ENCODE data around the gene ATG4B. TPM values are rescaled to one million over a fixed set of nuclear protein-coding genes. Genes with fewer than 3 reads are reported as not detected.

The ATG4B gene
- total and polyA plus RNA-seq, 2 of the 4 experiments (the other 2 are of a cell fraction) = 113 to 146 TPM

GRCh38 chr2:241721852-241722251, 84.4 kb downstream of the ATG4B start:
- no peak for DNase-seq
- Histone ChIP-seq H4K5ac (ENCODE audit: low read depth, low read length) (no peak overlapping the region), H3K27me3 (ENCODE audit: control insufficient read depth, insufficient read depth, low read length) (no peaks in the 10 kb centered on the region), H3K18ac (ENCODE audit: low read depth, low read length) (no peak overlapping the region), H2AFZ (replicated peaks; ENCODE audit: low read length, poor library complexity) (no peak overlapping the region), H4K91ac (ENCODE audit: insufficient read depth, low read depth, low read length) (no peak overlapping the region), H3K36me3 (ENCODE audit: control insufficient read depth, insufficient read depth, low read length) (peaks cover 39% of the 10 kb centered on the region), H2BK20ac (ENCODE audit: low read depth, low read length) (no peak overlapping the region), H3K56ac (ENCODE audit: extremely low read depth, insufficient read depth, low read length) (no peak overlapping the region), H2BK15ac (ENCODE audit: low read depth, low read length) (no peak overlapping the region), H2AK5ac (ENCODE audit: low read depth, low read length) (no peak overlapping the region), H2AK9ac (replicated peaks; ENCODE audit: low read depth, low read length, poor library complexity) (no peak overlapping the region), H3K9ac (ENCODE audit: low read depth, low read length) (no peak overlapping the region), H3K4me1 (ENCODE audit: control insufficient read depth, insufficient read depth, low read length) (no peaks in the 10 kb centered on the region), H3K23ac (ENCODE audit: low read depth, low read length) (no peak overlapping the region), H3K4me2 (ENCODE audit: low read depth, low read length) (no peak overlapping the region), H3K4ac (ENCODE audit: low read depth, low read length) (no peak overlapping the region), H3K9me1 (ENCODE audit: insufficient read depth, low read length) (no peaks in the 10 kb centered on the region), H4K20me1 (ENCODE audit: insufficient read depth, low read length) (no peaks in the 10 kb centered on the region; the same call in 1 of the 2 replicates), H3K9me3 (ENCODE audit: control insufficient read depth, insufficient read depth, low read length) (peaks cover 7% of the 10 kb centered on the region; the same call in 1 of the 2 replicates), H4K8ac (ENCODE audit: low read depth in 2 of 2, low read length in 2 of 2) (no peak overlapping the region), H3K27ac (ENCODE audit: insufficient read depth, low read length) (no peak overlapping the region), H2BK5ac (ENCODE audit: low read depth, low read length, poor library complexity, severe bottlenecking) (no peak overlapping the region), H3K14ac (replicated peaks; ENCODE audit: low read depth, low read length) (no peak overlapping the region), H3K79me1 (ENCODE audit: low read depth in 1 of 2, low read length in 2 of 2) (no peaks in the 10 kb centered on the region; a peak in 1 of 4 replicates), H2BK120ac (ENCODE audit: low read depth, low read length) (no peak overlapping the region), H3K4me3 (ENCODE audit: insufficient read depth, low read depth, low read length) (no peak overlapping the region)
- dilution Hi-C loops (cut with HindIII; ENCODE audit: low sequenced_read_pairs, unreplicated experiment) = no loop called here
- BruUV-seq (replicated peaks) = no TSS peak
- intact Hi-C loops (cut with micrococcal nuclease) = no loop called here
- ChIA-PET POLR2A (ENCODE audit: unreplicated experiment) (no interaction called here), CTCF (no interaction called here)
- no peak for ATAC-seq (ENCODE audit: low read depth)
- WGBS, 2 experiments (ENCODE audit: extremely low coverage in 2 of 2, insufficient read length in 1 of 2) = 100% methylated on average over 5 of the region's 12 CpGs; no CpG with 5 or more reads in 1 of the 2 experiments
- TF ChIP-seq MAFK (IDR thresholded peaks at IDR 0.05; ENCODE audit: low read depth, low read length) (no peak), ELK1 (IDR thresholded peaks at IDR 0.05; ENCODE audit: borderline replicate concordance, low read depth, low read length) (no peak), MAZ (IDR thresholded peaks at IDR 0.05; ENCODE audit: borderline replicate concordance, low read depth, low read length) (no peak), BHLHE40 (IDR thresholded peaks at IDR 0.05; ENCODE audit: low read depth, low read length) (no peak), CEBPB (IDR thresholded peaks at IDR 0.05; ENCODE audit: low read depth, low read length) (no peak), RCOR1 (IDR thresholded peaks at IDR 0.05; ENCODE audit: insufficient replicate concordance, low read length) (no peak), NFE2L2 (IDR thresholded peaks at IDR 0.05; ENCODE audit: low read depth, low read length) (no peak), CHD1 (IDR thresholded peaks at IDR 0.05; ENCODE audit: low read depth, low read length) (no peak), RFX5 (IDR thresholded peaks at IDR 0.05; ENCODE audit: low read depth, low read length) (no peak), CTCF (conservative IDR thresholded peaks at IDR 0.05; ENCODE audit: low read depth, low read length) (no peak), FOS (IDR thresholded peaks at IDR 0.05; ENCODE audit: low read depth, low read length) (no peak), MXI1 (IDR thresholded peaks at IDR 0.05; ENCODE audit: borderline replicate concordance, low read depth, low read length) (no peak)
- in situ Hi-C loops (cut with MboI; ENCODE audit: low sequenced_read_pairs) = no loop called here
